Adipocyte (in vitro differentiated cells): ENCODE data around the gene CSKMT.
A peak's percentile ranks its signal among the peaks of the same experiment; 100 is the strongest.
"Not testable (repeated sequence)": the region's sequence is repeated elsewhere in the genome, so short reads cannot be mapped to it uniquely, and the experiment has no call there.

Experiments used
- DNase-seq: peaks from one replicate; pipeline ENCODE4 v3.0.0-alpha.2; 2015; ENCODE audit warnings: low read depth
- H3K27me3 ChIP-seq: replicated peaks from 2 replicates; pipeline ENCODE4 v1.7.0; 2013; ENCODE audit warnings: mild to moderate bottlenecking, low read length, moderate library complexity; ENCODE audit not compliant: control insufficient read depth, insufficient read depth
- H3K36me3 ChIP-seq: 2 replicates; pipeline ENCODE4 v1.7.0; 2013; ENCODE audit warnings: low read length, mild to moderate bottlenecking, moderate library complexity; ENCODE audit not compliant: control insufficient read depth, insufficient read depth, severe bottlenecking
- H3K4me1 ChIP-seq: 2 replicates; pipeline ENCODE4 v1.7.0; 2013; ENCODE audit warnings: mild to moderate bottlenecking, low read length, moderate library complexity; ENCODE audit not compliant: control insufficient read depth, insufficient read depth
- H3K4me3 ChIP-seq: 2 replicates; pipeline ENCODE4 v1.7.0; 2013; ENCODE audit warnings: mild to moderate bottlenecking, low read length, moderate library complexity
- H3K9ac ChIP-seq: 2 replicates; pipeline ENCODE4 v1.7.0; 2013; ENCODE audit warnings: mild to moderate bottlenecking, low read length, moderate library complexity
- H3K9me3 ChIP-seq: 2 replicates; pipeline ENCODE4 v1.7.0; 2013; ENCODE audit warnings: mild to moderate bottlenecking, low read length, moderate library complexity; ENCODE audit not compliant: control insufficient read depth

CSKMT gene

GRCh38 chr11:62694455-62695167 is 29.5 kb downstream of the CSKMT start:
- Histone ChIP-seq H3K36me3 (peaks cover 39% of the 10 kb centered on the region), H3K4me1 (peaks cover 22% of the 10 kb centered on the region), H3K4me3 (peak overlapping the region; percentile 45), H3K9me3 (no peaks in the 10 kb centered on the region), H3K27me3 (no peaks in the 10 kb centered on the region), H3K9ac (peak overlapping the region; percentile 73)
- DNase-seq, result peak; percentile 92

GRCh38 chr11:62702246-62702645 is 37.1 kb downstream of the CSKMT start:
- H3K9ac ChIP-seq, result peak overlapping the region; percentile 25
- peaks cover 34% of the 10 kb centered on the region for H3K36me3 ChIP-seq
- H3K4me3 ChIP-seq, result no peak overlapping the region
- H3K4me1 ChIP-seq, result peaks cover 28% of the 10 kb centered on the region
- H3K27me3 ChIP-seq, result no peaks in the 10 kb centered on the region
- no peaks in the 10 kb centered on the region for H3K9me3 ChIP-seq
- DNase-seq, result no peak

GRCh38 chr11:62703921-62704320 is 38.8 kb downstream of the CSKMT start:
- H3K4me1 ChIP-seq, result peaks cover 35% of the 10 kb centered on the region
- H3K9ac ChIP-seq, DNase-seq, H3K27me3 ChIP-seq, H3K9me3 ChIP-seq, H3K4me3 ChIP-seq: not testable (repeated sequence)
- peaks cover 30% of the 10 kb centered on the region for H3K36me3 ChIP-seq

GRCh38 chr11:62705413-62705812 is 40.3 kb downstream of the CSKMT start:
- Histone ChIP-seq H3K9me3 (no peaks in the 10 kb centered on the region), H3K4me1 (peaks cover 48% of the 10 kb centered on the region), H3K4me3 (peak overlapping the region; percentile 84), H3K36me3 (peaks cover 26% of the 10 kb centered on the region), H3K9ac (peak overlapping the region; percentile 85), H3K27me3 (no peaks in the 10 kb centered on the region)
- DNase-seq, result no peak

- DNase-seq, result peak; percentile 98
- Histone ChIP-seq H3K36me3 (peaks cover 28% of the 10 kb centered on the region), H3K9me3 (no peaks in the 10 kb centered on the region), H3K9ac (peak overlapping the region; percentile 85), H3K4me3 (peak overlapping the region; percentile 84), H3K27me3 (no peaks in the 10 kb centered on the region), H3K4me1 (peaks cover 46% of the 10 kb centered on the region)
These were observed 41.1 kb downstream of the CSKMT start for GRCh38 chr11:62705880-62706849.

- Histone ChIP-seq H3K27me3 (no peaks in the 10 kb centered on the region), H3K4me3 (peak overlapping the region; percentile 84), H3K9me3 (no peaks in the 10 kb centered on the region), H3K9ac (peak overlapping the region; percentile 83), H3K36me3 (peaks cover 28% of the 10 kb centered on the region), H3K4me1 (peaks cover 44% of the 10 kb centered on the region)
- no peak for DNase-seq
These were observed 41.7 kb downstream of the CSKMT start for GRCh38 chr11:62706850-62707247.

- H3K36me3 ChIP-seq, result peaks cover 29% of the 10 kb centered on the region
- no peaks in the 10 kb centered on the region for H3K27me3 ChIP-seq
- H3K4me3 ChIP-seq, result peak within 1 kb of the TSS; percentile 84
- H3K9ac ChIP-seq, result peak within 1 kb of the TSS; percentile 98
- DNase-seq, result no peak
- no peaks in the 10 kb centered on the region for H3K9me3 ChIP-seq
- H3K4me1 ChIP-seq, result peaks cover 42% of the 10 kb centered on the region
These were observed 42.3 kb downstream of the CSKMT start, which contains the start of the genes BSCL2 and GNG3 for GRCh38 chr11:62707277-62707861. Gene BSCL2, minus strand, starts transcription at chr11:62707424. Its CDS starts 229 bp downstream, at chr11:62707195. Gene GNG3, plus strand, starts transcription at chr11:62707676. Its CDS starts 620 bp downstream, at chr11:62708296.

GRCh38 chr11:62708392-62708791 is 43.3 kb downstream of the CSKMT start:
- H3K27me3 ChIP-seq, result no peaks in the 10 kb centered on the region
- peaks cover 49% of the 10 kb centered on the region for H3K4me1 ChIP-seq
- H3K36me3 ChIP-seq, result peaks cover 38% of the 10 kb centered on the region
- H3K9me3 ChIP-seq, result no peaks in the 10 kb centered on the region
- peak overlapping the region; percentile 79 for H3K4me3 ChIP-seq
- peak overlapping the region; percentile 98 for H3K9ac ChIP-seq
- DNase-seq, result no peak

GRCh38 chr11:62708793-62709192 is 43.7 kb downstream of the CSKMT start:
- Histone ChIP-seq H3K4me1 (peaks cover 53% of the 10 kb centered on the region), H3K27me3 (no peaks in the 10 kb centered on the region)
- DNase-seq, result no peak

GRCh38 chr11:62709247-62710000 is 44.3 kb downstream of the CSKMT start:
- Histone ChIP-seq H3K4me3 (peak overlapping the region; percentile 79), H3K4me1 (peaks cover 58% of the 10 kb centered on the region), H3K9me3 (no peaks in the 10 kb centered on the region), H3K27me3 (no peaks in the 10 kb centered on the region), H3K9ac (peak overlapping the region; percentile 98), H3K36me3 (peaks cover 44% of the 10 kb centered on the region)
- peak; percentile 96 for DNase-seq

More at GRCh38 chr11:62708793-62709192, 43.7 kb downstream of the CSKMT start:
- Histone ChIP-seq H3K4me3 (peak overlapping the region; percentile 79), H3K9ac (peak overlapping the region; percentile 98), H3K36me3 (peaks cover 40% of the 10 kb centered on the region), H3K9me3 (no peaks in the 10 kb centered on the region)
